Transverse colon (tissue), 3 donors: Measurements from ENCODE around the gene USP22.

Source experiments
- EP300 ChIP-seq: sonication (generic); formaldehyde crosslinking; IDR thresholded peaks from one replicate; pipeline ENCODE4 v1.6.1; 2017; ENCODE audit warnings: antibody characterized with exemption, low read depth
- POLR2AphosphoS5 ChIP-seq, 3 donors: sonication (generic); formaldehyde crosslinking; IDR thresholded peaks; one replicate each; pipeline ENCODE4 v1.6.1; 2016; ENCODE audit warnings: antibody characterized with exemption in 3 of 3

- TF ChIP-seq POLR2AphosphoS5 (IDR thresholded peaks at IDR 0.05) (no peak), EP300 (no peak)
These were observed 16.9 kb upstream of the USP22 start for GRCh38 chr17:21059761-21060160.
